NCI-H2196 treated with DMSO at 0.1 percent for 48 hours (cell line): Measurements from ENCODE around the gene ERFL.
A peak's percentile ranks its signal among the peaks of the same experiment; 100 is the strongest.
"Not testable (repeated sequence)": the region's sequence is repeated elsewhere in the genome, so short reads cannot be mapped to it uniquely, and the experiment has no call there.

Experiments
- DNase-seq: peaks from one replicate; lab custom pipeline; 2025; ENCODE audit not compliant: unreplicated experiment; lab: John Stamatoyannopoulos, UW

Gene ERFL

GRCh38 chr19:41914424-41914834 is 13.8 kb downstream of the ERFL start:
- DNase-seq, result not testable (repeated sequence)

GRCh38 chr19:41913538-41914423 is 14.5 kb downstream of the ERFL start:
- no peak for DNase-seq

GRCh38 chr19:41912899-41913537 is 15.2 kb downstream of the ERFL start:
- no peak for DNase-seq

GRCh38 chr19:41911889-41912731 is 16.1 kb downstream of the ERFL start:
- DNase-seq, result no peak

GRCh38 chr19:41910992-41911888 is 17.0 kb downstream of the ERFL start:
- no peak for DNase-seq

- no peak for DNase-seq
Observed at GRCh38 chr19:41910240-41910991, 17.8 kb downstream of the ERFL start.

GRCh38 chr19:41909706-41910105 is 18.5 kb downstream of the ERFL start:
- no peak for DNase-seq

GRCh38 chr19:41908724-41909464 is 19.4 kb downstream of the ERFL start:
- DNase-seq, result no peak

GRCh38 chr19:41907994-41908615 is 20.1 kb downstream of the ERFL start:
- DNase-seq, result no peak

GRCh38 chr19:41906916-41907680 is 21.2 kb downstream of the ERFL start:
- no peak for DNase-seq

- DNase-seq, result no peak
Observed at GRCh38 chr19:41906271-41906670, 22.0 kb downstream of the ERFL start.

- no peak for DNase-seq
Observed at GRCh38 chr19:41905273-41906002, 22.8 kb downstream of the ERFL start.

GRCh38 chr19:41904118-41904870 is 24.0 kb downstream of the ERFL start:
- peak; percentile 89 for DNase-seq

- no peak for DNase-seq
Observed at GRCh38 chr19:41903193-41903953, 24.9 kb downstream of the ERFL start.

- DNase-seq, result no peak
Observed at GRCh38 chr19:41902594-41902993, 25.7 kb downstream of the ERFL start.
